Measurements from ENCODE around the gene PACRG. TPM values are rescaled to one million over a fixed set of nuclear protein-coding genes. Genes with fewer than 3 reads are reported as not detected.

Gene PACRG
- total and polyA plus RNA-seq, 10 of the 15 experiments (the other 5 are each of a cell fraction or from before 2014, with no cell fraction given), result not detected

- no peak for TF ChIP-seq ZNF687 (IDR thresholded peaks at IDR 0.05)
- TF ChIP-seq ATF7 (IDR thresholded peaks at IDR 0.05; ENCODE audit: low read depth), result no peak
Observed at GRCh38 chr6:163287626-163288025, 559.9 kb downstream of the PACRG start (continued).

GRCh38 chr6:163288066-163288465, 560.3 kb downstream of the PACRG start:
- POLR2A ChIA-PET, result no interaction called here
- ATAC-seq (no peak), DNase-seq (ENCODE audit: low read depth, low spot score) (no peak), FAIRE-seq (no peak)
- Histone ChIP-seq H2AFZ (ENCODE audit: control insufficient read depth, low read depth, low read length) (no peak overlapping the region), H3K9ac (ENCODE audit: control insufficient read depth, insufficient read depth, low read length) (no peak overlapping the region), H3K9me3 (replicated peaks; ENCODE audit: control insufficient read depth, insufficient read depth, low read length) (no peaks in the 10 kb centered on the region), H3K79me2 (ENCODE audit: control insufficient read depth, insufficient read depth, low read length) (no peaks in the 10 kb centered on the region), H3K4me2 (ENCODE audit: control insufficient read depth, insufficient read depth) (no peak overlapping the region), H3K36me3 (ENCODE audit: control insufficient read depth in 2 of 2, insufficient read depth in 2 of 2, low read length in 1 of 2) (no peaks in the 10 kb centered on the region), H3K27ac (ENCODE audit: control insufficient read depth, insufficient read depth) (no peak overlapping the region), H3K4me1 (ENCODE audit: control insufficient read depth, insufficient read depth, low read length) (no peaks in the 10 kb centered on the region), H3K27me3 (replicated peaks in 1 of 2; ENCODE audit: control insufficient read depth in 2 of 2, insufficient read depth in 2 of 2, low read length in 1 of 2) (no peaks in the 10 kb centered on the region), H3K4me3 (no peak overlapping the region), H4K20me1 (ENCODE audit: control insufficient read depth, insufficient read depth) (no peaks in the 10 kb centered on the region)
- no TSS peak for BruUV-seq (replicated peaks)
- in situ Hi-C loops (cut with MboI), result no loop called here
- 69% methylated on average over 8 of the region's 8 CpGs for WGBS (ENCODE audit: insufficient coverage, insufficient replicate concordance, low lambda C conversion rate, missing lambda C conversion rate)
- SMC1A ChIA-PET (ENCODE audit: uncharacterized antibody, unreplicated experiment), result no interaction called here
- intact Hi-C loops (cut with micrococcal nuclease; ENCODE audit: unreplicated experiment), result no loop called here
- CTCF ChIA-PET, result no interaction called here
- RAD21 ChIA-PET (ENCODE audit: unreplicated experiment), result no interaction called here
- TF ChIP-seq ZBTB11 (CRISPR knock-in tag; IDR thresholded peaks at IDR 0.05) (no peak), JUND (IDR thresholded peaks at IDR 0.05; ENCODE audit: low read depth, low read length) (no peak), E4F1 (IDR thresholded peaks at IDR 0.05; ENCODE audit: borderline replicate concordance, partially characterized antibody) (no peak), BCLAF1 (IDR thresholded peaks at IDR 0.05) (no peak), TCF3 (IDR thresholded peaks at IDR 0.05; ENCODE audit: borderline replicate concordance, insufficient read depth, low read depth, low read length) (no peak)
